IMR-90 (cell line): ENCODE data around the gene GABBR2. TPM values are rescaled to one million over a fixed set of nuclear protein-coding genes. Genes with fewer than 3 reads are reported as not detected.

Source experiments
- ATAC-seq: fragments of 200-7000 bp; cut with Tn5 transposase; 2 replicates; pipeline ENCODE4 v1.9.1; 2020; ENCODE audit warnings: low read depth, mild to moderate bottlenecking, moderate library complexity
- BruUV-seq: library from RNA; stranded (reverse); fragments of 400-500 nt; replicated peaks from 2 replicates; lab custom pipeline; 2021; lab: Mats Ljungman, UMichigan
- CTCF ChIA-PET: fragments of 300-600 bp; formaldehyde crosslinking; extraction: SDS; loops from one replicate; lab custom pipeline; 2021; ENCODE audit warnings: antibody characterized with exemption; lab: Yijun Ruan, JAX
- POLR2A ChIA-PET: fragments of 300-600 bp; sonication (Branson Sonifier 250); formaldehyde crosslinking; loops from one replicate; lab custom pipeline; 2022; ENCODE audit warnings: antibody characterized with exemption; ENCODE audit not compliant: unreplicated experiment; lab: Charles Lee
- DNase-seq: peaks from one replicate; pipeline ENCODE4 v3.0.0; 2013
- H2AFZ ChIP-seq: replicated peaks from 2 replicates; pipeline ENCODE3; 2013; ENCODE audit warnings: low read length, mild to moderate bottlenecking; ENCODE audit not compliant: poor library complexity
- H2AK5ac ChIP-seq: 2 replicates; pipeline ENCODE4 v1.6.1; 2013; ENCODE audit warnings: low read depth, low read length, inconsistent platforms
- H2AK9ac ChIP-seq: replicated peaks from 2 replicates; pipeline ENCODE3; 2013; ENCODE audit warnings: mild to moderate bottlenecking, low read depth, low read length, moderate library complexity; ENCODE audit not compliant: poor library complexity
- H2BK120ac ChIP-seq: 2 replicates; pipeline ENCODE4 v1.6.1; 2013; ENCODE audit warnings: low read depth, low read length, inconsistent platforms
- H2BK15ac ChIP-seq: 3 replicates; pipeline ENCODE4 v1.6.1; 2013; ENCODE audit warnings: low read depth, low read length, inconsistent platforms
- H2BK20ac ChIP-seq: 2 replicates; pipeline ENCODE4 v1.6.1; 2013; ENCODE audit warnings: low read depth, mild to moderate bottlenecking, inconsistent platforms, low read length, moderate library complexity
- H2BK5ac ChIP-seq: 2 replicates; pipeline ENCODE4 v1.6.1; 2013; ENCODE audit warnings: mild to moderate bottlenecking, low read depth, low read length, inconsistent platforms; ENCODE audit not compliant: poor library complexity, severe bottlenecking
- H3K14ac ChIP-seq: replicated peaks from 2 replicates; pipeline ENCODE4 v1.6.1; 2013; ENCODE audit warnings: low read depth, low read length, inconsistent platforms
- H3K18ac ChIP-seq: 2 replicates; pipeline ENCODE4 v1.6.1; 2013; ENCODE audit warnings: low read depth, low read length, control low read depth
- H3K23ac ChIP-seq: 2 replicates; pipeline ENCODE4 v1.6.1; 2013; ENCODE audit warnings: low read depth, low read length, inconsistent platforms
- H3K27ac ChIP-seq: 2 replicates; pipeline ENCODE4 v1.5.1; 2013; ENCODE audit warnings: mild to moderate bottlenecking, control low read depth, low read length; ENCODE audit not compliant: insufficient read depth
- H3K27me3 ChIP-seq: 2 replicates; pipeline ENCODE4 v1.6.1; 2013; ENCODE audit warnings: low read length; ENCODE audit not compliant: control insufficient read depth, insufficient read depth
- H3K36me3 ChIP-seq: 2 replicates; pipeline ENCODE4 v1.6.1; 2013; ENCODE audit warnings: low read length, mixed read lengths; ENCODE audit not compliant: control insufficient read depth, insufficient read depth
- H3K4ac ChIP-seq: 2 replicates; pipeline ENCODE4 v1.6.1; 2013; ENCODE audit warnings: low read depth, low read length, inconsistent platforms
- H3K4me1 ChIP-seq: 2 replicates; pipeline ENCODE4 v1.6.1; 2013; ENCODE audit warnings: low read length, mixed read lengths; ENCODE audit not compliant: control insufficient read depth, insufficient read depth
- H3K4me2 ChIP-seq: 2 replicates; pipeline ENCODE4 v1.6.1; 2013; ENCODE audit warnings: low read depth, mild to moderate bottlenecking, control low read depth, low read length, moderate library complexity
- H3K4me3 ChIP-seq: 2 replicates; pipeline ENCODE4 v1.5.1; 2013; ENCODE audit warnings: low read depth, mild to moderate bottlenecking, control low read depth, low read length, moderate library complexity; ENCODE audit not compliant: insufficient read depth
- H3K56ac ChIP-seq: 2 replicates; pipeline ENCODE4 v1.6.1; 2013; ENCODE audit warnings: low read length, inconsistent platforms; ENCODE audit not compliant: insufficient read depth; ENCODE audit errors: extremely low read depth
- H3K79me1 ChIP-seq, 2 experiments: 2 replicates each; pipeline ENCODE4 v1.6.1; 2013; ENCODE audit warnings: low read length in 2 of 2, inconsistent platforms in 1 of 2, low read depth in 1 of 2
- H3K9ac ChIP-seq: 2 replicates; pipeline ENCODE4 v1.6.1; 2013; ENCODE audit warnings: low read depth, low read length, control low read depth
- H3K9me1 ChIP-seq: 2 replicates; pipeline ENCODE4 v1.6.1; 2013; ENCODE audit warnings: low read length, inconsistent platforms; ENCODE audit not compliant: insufficient read depth
- H3K9me3 ChIP-seq: 2 replicates; pipeline ENCODE4 v1.6.1; 2013; ENCODE audit warnings: low read length; ENCODE audit not compliant: control insufficient read depth, insufficient read depth
- H4K20me1 ChIP-seq: 2 replicates; pipeline ENCODE4 v1.6.1; 2013; ENCODE audit warnings: low read length, inconsistent platforms; ENCODE audit not compliant: insufficient read depth
- H4K5ac ChIP-seq: 2 replicates; pipeline ENCODE4 v1.6.1; 2013; ENCODE audit warnings: mild to moderate bottlenecking, low read depth, low read length, control low read depth
- H4K8ac ChIP-seq, 2 experiments: 2 replicates each; pipeline ENCODE4 v1.6.1; 2013; ENCODE audit warnings: low read depth in 2 of 2, low read length in 2 of 2, control low read depth in 1 of 2, inconsistent platforms in 1 of 2
- H4K91ac ChIP-seq: 2 replicates; pipeline ENCODE4 v1.6.1; 2013; ENCODE audit warnings: low read depth, low read length, inconsistent platforms; ENCODE audit not compliant: insufficient read depth
- BHLHE40 ChIP-seq: fragments of 150-350 bp; IDR thresholded peaks from 2 replicates; pipeline ENCODE4 v1.6.1; 2016; ENCODE audit warnings: mild to moderate bottlenecking, low read depth, low read length
- CEBPB ChIP-seq: IDR thresholded peaks from 2 replicates; pipeline ENCODE4 v1.6.1; 2012; ENCODE audit warnings: low read depth, low read length, improper control_type of control experiment
- CHD1 ChIP-seq: IDR thresholded peaks from 2 replicates; pipeline ENCODE4 v1.6.1; 2012; ENCODE audit warnings: low read depth, low read length, improper control_type of control experiment
- FOS ChIP-seq: fragments of 150-350 bp; IDR thresholded peaks from 2 replicates; pipeline ENCODE4 v1.6.1; 2016; ENCODE audit warnings: low read depth, low read length
- MAFK ChIP-seq: IDR thresholded peaks from 2 replicates; pipeline ENCODE4 v1.6.1; 2012; ENCODE audit warnings: low read depth, low read length, improper control_type of control experiment
- MAZ ChIP-seq: IDR thresholded peaks from 2 replicates; pipeline ENCODE4 v1.6.1; 2012; ENCODE audit warnings: low read depth, mild to moderate bottlenecking, low read length, improper control_type of control experiment, moderate library complexity, borderline replicate concordance
- MXI1 ChIP-seq: IDR thresholded peaks from 2 replicates; pipeline ENCODE4 v1.6.1; 2012; ENCODE audit warnings: low read depth, mild to moderate bottlenecking, low read length, moderate library complexity, borderline replicate concordance
- NFE2L2 ChIP-seq: fragments of 150-350 bp; IDR thresholded peaks from 2 replicates; pipeline ENCODE4 v1.6.1; 2016; ENCODE audit warnings: low read depth, mild to moderate bottlenecking, low read length
- POLR2A ChIP-seq: IDR thresholded peaks from 2 replicates; pipeline ENCODE4 v1.6.1; 2012; ENCODE audit warnings: mild to moderate bottlenecking, low read depth, low read length
- RAD21 ChIP-seq: IDR thresholded peaks from 2 replicates; pipeline ENCODE4 v1.6.1; 2012; ENCODE audit warnings: low read length, improper control_type of control experiment
- RCOR1 ChIP-seq: IDR thresholded peaks from 2 replicates; pipeline ENCODE4 v1.6.1; 2012; ENCODE audit warnings: mild to moderate bottlenecking, low read length, improper control_type of control experiment; ENCODE audit not compliant: insufficient replicate concordance
- RFX5 ChIP-seq: IDR thresholded peaks from 2 replicates; pipeline ENCODE4 v1.8.0; 2012; ENCODE audit warnings: low read depth, mild to moderate bottlenecking, low read length, moderate library complexity
- SMC3 ChIP-seq: fragments of 150-350 bp; IDR thresholded peaks from 2 replicates; pipeline ENCODE4 v1.6.1; 2016; ENCODE audit warnings: low read depth, mild to moderate bottlenecking, antibody characterized with exemption, low read length, moderate library complexity
- dilution Hi-C: fragments of 300-500 bp; cut with HindIII; formaldehyde crosslinking; loops from one replicate; pipeline ENCODE4 v1.14.3; 2018; ENCODE audit warnings: low sequenced_read_pairs; ENCODE audit not compliant: unreplicated experiment
- in situ Hi-C: fragments of 300-500 bp; cut with MboI; formaldehyde crosslinking; loops from 3 replicates; pipeline ENCODE4 v1.14.3; 2019; ENCODE audit warnings: low sequenced_read_pairs, inconsistent platforms, mixed read lengths
- intact Hi-C: fragments of 100-400 bp; cut with micrococcal nuclease; formaldehyde crosslinking; loops from 2 replicates; pipeline ENCODE4 v1.10.0; 2022
- polyA plus RNA-seq, 3 experiments: library from polyadenylated mRNA; depleted of rRNA; stranded (reverse); fragments of >200 nt; gene quantifications; 2 replicates each; pipeline ENCODE4 v1.2.3, GENCODE V29; 2012; ENCODE audit warnings: low replicate concordance in 1 of 3
- total RNA-seq: library from RNA; depleted of rRNA; stranded (reverse); fragments of >200 nt; gene quantifications from 2 replicates; pipeline ENCODE4 v1.2.3, GENCODE V29; 2012
- TF ChIP-seq, protein P1 (sequence below): fragments of 150-350 bp; IDR thresholded peaks from 2 replicates; pipeline ENCODE4 v1.6.1; 2017; ENCODE audit warnings: mild to moderate bottlenecking, antibody characterized with exemption, low read length, low read depth
- TF ChIP-seq, protein P2 (sequence below): fragments of 150-350 bp; IDR thresholded peaks from 2 replicates; pipeline ENCODE4 v1.6.1; 2016; ENCODE audit warnings: low read depth, mild to moderate bottlenecking, low read length, moderate library complexity, borderline replicate concordance
- TF ChIP-seq, protein P3 (sequence below): conservative IDR thresholded peaks from 2 replicates; pipeline ENCODE4 v1.5.1; 2012; ENCODE audit warnings: mild to moderate bottlenecking, low read depth, low read length, improper control_type of control experiment

Gene GABBR2
- total and polyA plus RNA-seq, 2 of the 4 experiments (the other 2 are of a cell fraction), result 14.2 to 20.3 TPM

- H3K14ac ChIP-seq, result 0 out of 2 replicates have a peak overlapping the region, but pooled peaks have one; percentile 60
- TF ChIP-seq FOS, result no peak
- TF ChIP-seq MXI1, result no peak
- TF ChIP-seq POLR2A, result no peak
- TF ChIP-seq CEBPB, result no peak
- TF ChIP-seq MAFK, result no peak
- TF ChIP-seq MAZ, result no peak
- TF ChIP-seq RFX5, result no peak
- TF ChIP-seq, protein P1, sequence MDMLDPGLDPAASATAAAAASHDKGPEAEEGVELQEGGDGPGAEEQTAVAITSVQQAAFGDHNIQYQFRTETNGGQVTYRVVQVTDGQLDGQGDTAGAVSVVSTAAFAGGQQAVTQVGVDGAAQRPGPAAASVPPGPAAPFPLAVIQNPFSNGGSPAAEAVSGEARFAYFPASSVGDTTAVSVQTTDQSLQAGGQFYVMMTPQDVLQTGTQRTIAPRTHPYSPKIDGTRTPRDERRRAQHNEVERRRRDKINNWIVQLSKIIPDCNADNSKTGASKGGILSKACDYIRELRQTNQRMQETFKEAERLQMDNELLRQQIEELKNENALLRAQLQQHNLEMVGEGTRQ, result no peak
- TF ChIP-seq BHLHE40, result no peak
- TF ChIP-seq CHD1, result no peak
- TF ChIP-seq, protein P2, sequence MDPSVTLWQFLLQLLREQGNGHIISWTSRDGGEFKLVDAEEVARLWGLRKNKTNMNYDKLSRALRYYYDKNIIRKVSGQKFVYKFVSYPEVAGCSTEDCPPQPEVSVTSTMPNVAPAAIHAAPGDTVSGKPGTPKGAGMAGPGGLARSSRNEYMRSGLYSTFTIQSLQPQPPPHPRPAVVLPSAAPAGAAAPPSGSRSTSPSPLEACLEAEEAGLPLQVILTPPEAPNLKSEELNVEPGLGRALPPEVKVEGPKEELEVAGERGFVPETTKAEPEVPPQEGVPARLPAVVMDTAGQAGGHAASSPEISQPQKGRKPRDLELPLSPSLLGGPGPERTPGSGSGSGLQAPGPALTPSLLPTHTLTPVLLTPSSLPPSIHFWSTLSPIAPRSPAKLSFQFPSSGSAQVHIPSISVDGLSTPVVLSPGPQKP, result no peak
- TF ChIP-seq RCOR1, result no peak
- no peak for TF ChIP-seq NFE2L2
- TF ChIP-seq RAD21, result no peak
- TF ChIP-seq, protein P3, sequence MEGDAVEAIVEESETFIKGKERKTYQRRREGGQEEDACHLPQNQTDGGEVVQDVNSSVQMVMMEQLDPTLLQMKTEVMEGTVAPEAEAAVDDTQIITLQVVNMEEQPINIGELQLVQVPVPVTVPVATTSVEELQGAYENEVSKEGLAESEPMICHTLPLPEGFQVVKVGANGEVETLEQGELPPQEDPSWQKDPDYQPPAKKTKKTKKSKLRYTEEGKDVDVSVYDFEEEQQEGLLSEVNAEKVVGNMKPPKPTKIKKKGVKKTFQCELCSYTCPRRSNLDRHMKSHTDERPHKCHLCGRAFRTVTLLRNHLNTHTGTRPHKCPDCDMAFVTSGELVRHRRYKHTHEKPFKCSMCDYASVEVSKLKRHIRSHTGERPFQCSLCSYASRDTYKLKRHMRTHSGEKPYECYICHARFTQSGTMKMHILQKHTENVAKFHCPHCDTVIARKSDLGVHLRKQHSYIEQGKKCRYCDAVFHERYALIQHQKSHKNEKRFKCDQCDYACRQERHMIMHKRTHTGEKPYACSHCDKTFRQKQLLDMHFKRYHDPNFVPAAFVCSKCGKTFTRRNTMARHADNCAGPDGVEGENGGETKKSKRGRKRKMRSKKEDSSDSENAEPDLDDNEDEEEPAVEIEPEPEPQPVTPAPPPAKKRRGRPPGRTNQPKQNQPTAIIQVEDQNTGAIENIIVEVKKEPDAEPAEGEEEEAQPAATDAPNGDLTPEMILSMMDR, result no peak
- no peak for TF ChIP-seq SMC3
- no peak overlapping the region for H2BK5ac ChIP-seq
- no peak overlapping the region for H4K8ac ChIP-seq
- no peak overlapping the region for H2BK15ac ChIP-seq
- H2BK20ac ChIP-seq, result no peak overlapping the region
- H3K9me1 ChIP-seq, result peaks cover 12% of the 10 kb centered on the region; the same call in 1 of the 2 replicates
- H3K18ac ChIP-seq, result no peak overlapping the region
- H2BK120ac ChIP-seq, result no peak overlapping the region
- DNase-seq, result peak; percentile 64
- in situ Hi-C loops, result no loop called here
- H3K4me1 ChIP-seq, result peaks cover 24% of the 10 kb centered on the region
- POLR2A ChIA-PET, result no interaction called here
- H3K9ac ChIP-seq, result no peak overlapping the region
- no peak overlapping the region for H3K4me2 ChIP-seq
- no peaks in the 10 kb centered on the region for H3K27me3 ChIP-seq
- H3K23ac ChIP-seq, result no peak overlapping the region
- H3K56ac ChIP-seq, result no peak overlapping the region
- no peaks in the 10 kb centered on the region for H4K20me1 ChIP-seq
- H3K36me3 ChIP-seq, result no peaks in the 10 kb centered on the region
- H3K27ac ChIP-seq, result no peak overlapping the region
- no peak overlapping the region for H3K4me3 ChIP-seq
- peak; percentile 57 for ATAC-seq
- CTCF ChIA-PET, result interaction anchor here (0.7 kb wide), 1 partner anchor 363 kb away, joined by 3 read pairs; no protein-coding TSS in a partner anchor
- no peak overlapping the region for H2AK5ac ChIP-seq
- H4K91ac ChIP-seq, result peak overlapping the region; percentile 24; the same call in 1 of the 2 replicates
- no peak overlapping the region for H4K5ac ChIP-seq
- 0 out of 2 replicates have a peak overlapping the region, but pooled peaks have one; percentile 1 for H3K4ac ChIP-seq
- no peak overlapping the region for H2AFZ ChIP-seq
- no peaks in the 10 kb centered on the region for H3K9me3 ChIP-seq
- no TSS peak for BruUV-seq
- no peak overlapping the region for H2AK9ac ChIP-seq
- peaks cover 7 to 53% of the 10 kb centered on the region in 2 experiments; a peak in 3 of 4 replicates for H3K79me1 ChIP-seq
- dilution Hi-C loops, result no loop called here
- intact Hi-C loops, result no loop called here
Measured at GRCh38 chr9:98597236-98597771, 111.4 kb downstream of the GABBR2 start.
